ENCODE results near the gene PTPRE.
A peak's percentile ranks its signal among the peaks of the same experiment; 100 is the strongest.

The PTPRE gene

GRCh38 chr10:128128582-128128981, 221.7 kb downstream of the PTPRE start:
- ChIA-PET CTCF (no interaction called here), POLR2A (no interaction called here)
- TF ChIP-seq ZNF366 (tag by site-specific recombination; conservative IDR thresholded peaks at IDR 0.05) (peak; percentile 71; the same call in 1 of the 2 replicates), ZBTB8A (tag by site-specific recombination; IDR thresholded peaks at IDR 0.05) (no peak), ZBTB26 (tag by site-specific recombination; optimal IDR thresholded peaks at IDR 0.05) (no peak), HOXA7 (CRISPR knock-in tag; IDR thresholded peaks at IDR 0.05; ENCODE audit: borderline replicate concordance) (no peak)
- Histone ChIP-seq H3K27ac (ENCODE audit: extremely low read depth, low read depth, low read length) (no peak overlapping the region), H3K36me3 (ENCODE audit: control insufficient read depth in 2 of 2, insufficient read depth in 1 of 2, low read length in 2 of 2) (peaks cover 5 to 14% of the 10 kb centered on the region in 2 experiments; a peak in 2 of 3 replicates), H3K4me1 (ENCODE audit: control insufficient read depth, insufficient read depth, low read length) (peaks cover 9% of the 10 kb centered on the region), H3K4me3 (ENCODE audit: low read depth, low read length) (no peak overlapping the region), H3K9me3 (ENCODE audit: control insufficient read depth, insufficient read depth, low read depth, low read length) (no peaks in the 10 kb centered on the region)

- ChIA-PET POLR2A (no interaction called here), CTCF (no interaction called here)
- H3K4me3 ChIP-seq (ENCODE audit: low read depth, low read length): no peak overlapping the region
Observed at GRCh38 chr10:128130051-128130450, 223.1 kb downstream of the PTPRE start.

More at GRCh38 chr10:128130051-128130450, 223.1 kb downstream of the PTPRE start:
- Histone ChIP-seq H3K4me1 (ENCODE audit: control insufficient read depth, insufficient read depth, low read length) (no peaks in the 10 kb centered on the region), H3K27ac (ENCODE audit: extremely low read depth, low read depth, low read length) (no peak overlapping the region), H3K36me3 (ENCODE audit: control insufficient read depth in 2 of 2, insufficient read depth in 1 of 2, low read length in 2 of 2) (peaks cover 0 to 1% of the 10 kb centered on the region in 2 experiments; a peak in 1 of 3 replicates), H3K9me3 (ENCODE audit: control insufficient read depth, insufficient read depth, low read depth, low read length) (no peaks in the 10 kb centered on the region)
- peak; percentile 54; the same call in 1 of the 2 replicates for TF ChIP-seq ZNF629 (tag by site-specific recombination; IDR thresholded peaks at IDR 0.05)
- no peak for TF ChIP-seq KLF17 (tag by site-specific recombination; IDR thresholded peaks at IDR 0.05)
